Mesendoderm (in vitro differentiated cells): Measurements from ENCODE around the gene TACC3. TPM values are rescaled to one million over a fixed set of nuclear protein-coding genes. Genes with fewer than 3 reads are reported as not detected.

Source experiments
- DNase-seq: peaks from one replicate; pipeline ENCODE4 v3.0.0; 2013
- H2AK5ac ChIP-seq: 2 replicates; pipeline ENCODE4 v1.6.1; 2013; ENCODE audit warnings: low read length, inconsistent platforms
- H2BK120ac ChIP-seq: 2 replicates; pipeline ENCODE4 v1.6.1; 2013; ENCODE audit warnings: low read depth, mild to moderate bottlenecking, low read length, moderate library complexity, mixed read lengths
- H2BK15ac ChIP-seq: replicated peaks from 2 replicates; pipeline ENCODE4 v1.6.1; 2013; ENCODE audit warnings: low read depth, mild to moderate bottlenecking, moderate library complexity
- H2BK5ac ChIP-seq: 2 replicates; pipeline ENCODE4 v1.6.1; 2013; ENCODE audit warnings: low read length, inconsistent platforms
- H3K18ac ChIP-seq: 2 replicates; pipeline ENCODE4 v1.6.1; 2013; ENCODE audit warnings: mild to moderate bottlenecking, low read length, mixed read lengths
- H3K23ac ChIP-seq: one replicate; pipeline ENCODE4 v1.6.1; 2013; ENCODE audit warnings: low read length
- H3K27ac ChIP-seq: 2 replicates; pipeline ENCODE4 v1.5.1; 2013; ENCODE audit warnings: low read depth, mild to moderate bottlenecking, inconsistent platforms, low read length, moderate library complexity
- H3K27me3 ChIP-seq: 2 replicates; pipeline ENCODE4 v1.6.1; 2013; ENCODE audit warnings: low read length, control low read depth, mild to moderate bottlenecking, inconsistent platforms; ENCODE audit not compliant: insufficient read depth, poor library complexity
- H3K36me3 ChIP-seq: 2 replicates; pipeline ENCODE4 v1.6.1; 2013; ENCODE audit warnings: low read length, inconsistent platforms; ENCODE audit not compliant: control insufficient read depth, insufficient read depth
- H3K4ac ChIP-seq: one replicate; pipeline ENCODE4 v1.6.1; 2013; ENCODE audit warnings: low read depth, mild to moderate bottlenecking, low read length, moderate library complexity
- H3K4me1 ChIP-seq: 2 replicates; pipeline ENCODE4 v1.6.1; 2013; ENCODE audit warnings: low read depth, low read length, inconsistent platforms; ENCODE audit not compliant: control insufficient read depth
- H3K4me2 ChIP-seq: 2 replicates; pipeline ENCODE4 v1.6.1; 2013; ENCODE audit warnings: low read length
- H3K4me3 ChIP-seq: 2 replicates; pipeline ENCODE4 v1.5.1; 2013; ENCODE audit warnings: mild to moderate bottlenecking, low read length
- H3K56ac ChIP-seq: one replicate; pipeline ENCODE4 v1.6.1; 2013; ENCODE audit warnings: low read length
- H3K79me1 ChIP-seq: 2 replicates; pipeline ENCODE4 v1.6.1; 2013; ENCODE audit warnings: low read length, inconsistent platforms
- H3K79me2 ChIP-seq: 2 replicates; pipeline ENCODE4 v1.6.1; 2013; ENCODE audit warnings: mild to moderate bottlenecking, low read length; ENCODE audit not compliant: control insufficient read depth, insufficient read depth
- H3K9ac ChIP-seq: 2 replicates; pipeline ENCODE4 v1.6.1; 2013; ENCODE audit warnings: low read length, inconsistent platforms
- H4K5ac ChIP-seq: one replicate; pipeline ENCODE4 v1.6.1; 2013; ENCODE audit warnings: low read length
- H4K8ac ChIP-seq: one replicate; pipeline ENCODE4 v1.6.1; 2013; ENCODE audit warnings: low read depth, mild to moderate bottlenecking, control low read depth, low read length, moderate library complexity
- WGBS: extraction: QIAGEN DNeasy Blood & Tissue Kit; methylation state at CpG from one replicate; pipeline ENCODE4 v1.1.7; 2013; ENCODE audit warnings: low lambda C conversion rate, missing lambda C conversion rate; ENCODE audit not compliant: insufficient coverage; ENCODE audit errors: extremely low coverage; 5-methylcytosine and 5-hydroxymethylcytosine counted together
- small RNA-seq: library from polyadenylated mRNA; stranded (forward); fragments of <200 nt; extraction: miRNeasy Mini kit (QIAGEN cat#:217004); gene quantifications from one replicate; pipeline ENCODE3, GENCODE V24; 2013; ENCODE audit not compliant: insufficient read depth

The TACC3 gene

GRCh38 chr4:1792832-1793495, 71.6 kb downstream of the TACC3 start, which contains the start of gene FGFR3:
Gene FGFR3, plus strand, starts transcription at chr4:1793293. Its CDS starts 642 bp downstream, at chr4:1793935.
- Histone ChIP-seq H3K18ac (peak within 1 kb of the TSS; percentile 64), H3K4me1 (no peaks in the 10 kb centered on the region), H3K79me2 (peaks cover 18% of the 10 kb centered on the region), H2BK5ac (no peak within 1 kb of the TSS), H3K4ac (peak within 1 kb of the TSS; percentile 65), H3K23ac (peak within 1 kb of the TSS; percentile 80), H3K4me2 (peak within 1 kb of the TSS; percentile 79), H2BK120ac (peak within 1 kb of the TSS; percentile 32), H3K56ac (peak within 1 kb of the TSS; percentile 95), H3K27me3 (no peaks in the 10 kb centered on the region), H3K4me3 (peak within 1 kb of the TSS; percentile 70), H4K8ac (no peak within 1 kb of the TSS), H3K36me3 (no peaks in the 10 kb centered on the region), H3K9ac (peak within 1 kb of the TSS; percentile 91), H2AK5ac (no peak within 1 kb of the TSS), H4K5ac (no peak within 1 kb of the TSS), H3K27ac (peak within 1 kb of the TSS; percentile 48), H3K79me1 (peaks cover 14% of the 10 kb centered on the region), H2BK15ac (no peak within 1 kb of the TSS)
- WGBS, result no CpG with 5 or more reads among the region's 95 CpGs
- peak; percentile 90 for DNase-seq

GRCh38 chr4:1793496-1793840, 72.1 kb downstream of the TACC3 start:
- Histone ChIP-seq H3K27me3 (no peaks in the 10 kb centered on the region), H2BK5ac (no peak overlapping the region), H3K79me2 (peaks cover 18% of the 10 kb centered on the region), H3K36me3 (no peaks in the 10 kb centered on the region), H3K4me3 (peak overlapping the region; percentile 70), H3K9ac (peak overlapping the region; percentile 91), H3K23ac (no peak overlapping the region), H2AK5ac (no peak overlapping the region), H3K56ac (peak overlapping the region; percentile 95), H3K4me1 (no peaks in the 10 kb centered on the region), H3K27ac (peak overlapping the region; percentile 48), H3K18ac (peak overlapping the region; percentile 64), H3K4me2 (peak overlapping the region; percentile 79), H4K8ac (no peak overlapping the region), H2BK120ac (peak overlapping the region; percentile 32), H3K4ac (peak overlapping the region; percentile 65), H3K79me1 (peaks cover 14% of the 10 kb centered on the region), H2BK15ac (no peak overlapping the region), H4K5ac (no peak overlapping the region)
- peak; percentile 63 for DNase-seq
- WGBS, result no CpG with 5 or more reads among the region's 44 CpGs

- Histone ChIP-seq H3K79me2 (peaks cover 18% of the 10 kb centered on the region), H2BK15ac (no peak overlapping the region), H2BK5ac (no peak overlapping the region), H3K36me3 (no peaks in the 10 kb centered on the region), H3K9ac (peak overlapping the region; percentile 91), H3K18ac (peak overlapping the region; percentile 64), H3K4me1 (no peaks in the 10 kb centered on the region), H3K4me2 (peak overlapping the region; percentile 79), H2AK5ac (no peak overlapping the region), H3K56ac (peak overlapping the region; percentile 95), H3K27ac (peak overlapping the region; percentile 9), H3K27me3 (no peaks in the 10 kb centered on the region), H3K79me1 (peaks cover 14% of the 10 kb centered on the region), H3K23ac (peak overlapping the region; percentile 80), H4K8ac (no peak overlapping the region), H3K4ac (peak overlapping the region; percentile 46), H2BK120ac (peak overlapping the region; percentile 18), H4K5ac (no peak overlapping the region), H3K4me3 (peak overlapping the region; percentile 70)
- no CpG with 5 or more reads among the region's 101 CpGs for WGBS
- DNase-seq, result peak; percentile 57
Observed at GRCh38 chr4:1793940-1794808, 72.9 kb downstream of the TACC3 start.

Small RNA genes within 50 kb of the gene (small RNA-seq; reads per million reads assigned to genes)
- not detected for gene RF00019
